Measurements from ENCODE around the gene PICK1. TPM values are rescaled to one million over a fixed set of nuclear protein-coding genes. Genes with fewer than 3 reads are reported as not detected.

The PICK1 gene
- total RNA-seq, 1 experiment from 2014 or later = 21.3 TPM

DNA sequence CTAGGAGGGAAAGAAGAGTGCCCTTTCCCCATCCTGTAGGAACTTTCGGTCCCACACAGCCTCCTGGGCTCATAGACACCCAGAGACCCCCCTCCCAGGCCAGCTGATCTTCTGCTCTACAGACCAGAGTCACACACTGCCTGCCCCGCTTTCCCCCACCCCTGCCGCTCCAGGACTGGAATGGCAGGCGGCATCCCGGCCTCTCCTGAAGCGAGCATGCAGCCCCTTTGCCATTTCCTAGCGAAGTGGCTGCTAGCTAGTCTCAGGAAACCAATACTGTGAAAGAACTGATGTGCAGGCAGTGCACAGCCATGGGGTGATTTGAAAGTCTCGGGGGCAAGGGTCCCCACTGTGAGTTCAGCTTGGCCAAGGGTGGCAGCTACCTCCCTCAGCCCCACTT lies 8.3 kb downstream of the PICK1 start:
- no peak for DNase-seq (ENCODE audit: low read depth, low spot score)
- no peak for ATAC-seq
- in situ Hi-C loops (cut with HindIII; ENCODE audit: low pct_unique_long_range_greater_than_20kb, low sequenced_read_pairs) (no loop called here), intact Hi-C loops (cut with micrococcal nuclease; ENCODE audit: unreplicated experiment) (no loop called here)
- no peaks in the 10 kb centered on the region for H3K27me3 ChIP-seq (ENCODE audit: control insufficient read depth, insufficient read depth, low read length)
- H3K36me3 ChIP-seq (ENCODE audit: control insufficient read depth, insufficient read depth, low read length) = no peaks in the 10 kb centered on the region
- no peak overlapping the region for H3K27ac ChIP-seq (ENCODE audit: low read length)
- no peak for TF ChIP-seq TCF7L2 (IDR thresholded peaks at IDR 0.05; ENCODE audit: low read depth, low read length)
- TF ChIP-seq, protein P1, sequence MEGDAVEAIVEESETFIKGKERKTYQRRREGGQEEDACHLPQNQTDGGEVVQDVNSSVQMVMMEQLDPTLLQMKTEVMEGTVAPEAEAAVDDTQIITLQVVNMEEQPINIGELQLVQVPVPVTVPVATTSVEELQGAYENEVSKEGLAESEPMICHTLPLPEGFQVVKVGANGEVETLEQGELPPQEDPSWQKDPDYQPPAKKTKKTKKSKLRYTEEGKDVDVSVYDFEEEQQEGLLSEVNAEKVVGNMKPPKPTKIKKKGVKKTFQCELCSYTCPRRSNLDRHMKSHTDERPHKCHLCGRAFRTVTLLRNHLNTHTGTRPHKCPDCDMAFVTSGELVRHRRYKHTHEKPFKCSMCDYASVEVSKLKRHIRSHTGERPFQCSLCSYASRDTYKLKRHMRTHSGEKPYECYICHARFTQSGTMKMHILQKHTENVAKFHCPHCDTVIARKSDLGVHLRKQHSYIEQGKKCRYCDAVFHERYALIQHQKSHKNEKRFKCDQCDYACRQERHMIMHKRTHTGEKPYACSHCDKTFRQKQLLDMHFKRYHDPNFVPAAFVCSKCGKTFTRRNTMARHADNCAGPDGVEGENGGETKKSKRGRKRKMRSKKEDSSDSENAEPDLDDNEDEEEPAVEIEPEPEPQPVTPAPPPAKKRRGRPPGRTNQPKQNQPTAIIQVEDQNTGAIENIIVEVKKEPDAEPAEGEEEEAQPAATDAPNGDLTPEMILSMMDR (IDR thresholded peaks at IDR 0.05) = no peak
- TF ChIP-seq SIN3A (IDR thresholded peaks at IDR 0.05; ENCODE audit: borderline replicate concordance, insufficient read depth, low read depth, low read length) = no peak
- no peak for TF ChIP-seq POLR2AphosphoS5 (IDR thresholded peaks at IDR 0.05; ENCODE audit: low read depth, low read length)
- TF ChIP-seq, protein P2, sequence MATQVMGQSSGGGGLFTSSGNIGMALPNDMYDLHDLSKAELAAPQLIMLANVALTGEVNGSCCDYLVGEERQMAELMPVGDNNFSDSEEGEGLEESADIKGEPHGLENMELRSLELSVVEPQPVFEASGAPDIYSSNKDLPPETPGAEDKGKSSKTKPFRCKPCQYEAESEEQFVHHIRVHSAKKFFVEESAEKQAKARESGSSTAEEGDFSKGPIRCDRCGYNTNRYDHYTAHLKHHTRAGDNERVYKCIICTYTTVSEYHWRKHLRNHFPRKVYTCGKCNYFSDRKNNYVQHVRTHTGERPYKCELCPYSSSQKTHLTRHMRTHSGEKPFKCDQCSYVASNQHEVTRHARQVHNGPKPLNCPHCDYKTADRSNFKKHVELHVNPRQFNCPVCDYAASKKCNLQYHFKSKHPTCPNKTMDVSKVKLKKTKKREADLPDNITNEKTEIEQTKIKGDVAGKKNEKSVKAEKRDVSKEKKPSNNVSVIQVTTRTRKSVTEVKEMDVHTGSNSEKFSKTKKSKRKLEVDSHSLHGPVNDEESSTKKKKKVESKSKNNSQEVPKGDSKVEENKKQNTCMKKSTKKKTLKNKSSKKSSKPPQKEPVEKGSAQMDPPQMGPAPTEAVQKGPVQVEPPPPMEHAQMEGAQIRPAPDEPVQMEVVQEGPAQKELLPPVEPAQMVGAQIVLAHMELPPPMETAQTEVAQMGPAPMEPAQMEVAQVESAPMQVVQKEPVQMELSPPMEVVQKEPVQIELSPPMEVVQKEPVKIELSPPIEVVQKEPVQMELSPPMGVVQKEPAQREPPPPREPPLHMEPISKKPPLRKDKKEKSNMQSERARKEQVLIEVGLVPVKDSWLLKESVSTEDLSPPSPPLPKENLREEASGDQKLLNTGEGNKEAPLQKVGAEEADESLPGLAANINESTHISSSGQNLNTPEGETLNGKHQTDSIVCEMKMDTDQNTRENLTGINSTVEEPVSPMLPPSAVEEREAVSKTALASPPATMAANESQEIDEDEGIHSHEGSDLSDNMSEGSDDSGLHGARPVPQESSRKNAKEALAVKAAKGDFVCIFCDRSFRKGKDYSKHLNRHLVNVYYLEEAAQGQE (IDR thresholded peaks at IDR 0.05; ENCODE audit: insufficient read depth in 1 of 2, low read depth in 2 of 2, low read length in 1 of 2) = no peak
- H3K4me1 ChIP-seq (ENCODE audit: control insufficient read depth, insufficient read depth, low read length) = no peaks in the 10 kb centered on the region
- ChIA-PET CTCF (no interaction called here), POLR2A (no interaction called here)
- BruUV-seq (replicated peaks) = no TSS peak
- no peaks in the 10 kb centered on the region for H3K9me3 ChIP-seq (ENCODE audit: control insufficient read depth, insufficient read depth, low read depth, low read length)
- no peak overlapping the region for H3K4me3 ChIP-seq (ENCODE audit: low read depth in 2 of 2, low read length in 2 of 2)

DNA sequence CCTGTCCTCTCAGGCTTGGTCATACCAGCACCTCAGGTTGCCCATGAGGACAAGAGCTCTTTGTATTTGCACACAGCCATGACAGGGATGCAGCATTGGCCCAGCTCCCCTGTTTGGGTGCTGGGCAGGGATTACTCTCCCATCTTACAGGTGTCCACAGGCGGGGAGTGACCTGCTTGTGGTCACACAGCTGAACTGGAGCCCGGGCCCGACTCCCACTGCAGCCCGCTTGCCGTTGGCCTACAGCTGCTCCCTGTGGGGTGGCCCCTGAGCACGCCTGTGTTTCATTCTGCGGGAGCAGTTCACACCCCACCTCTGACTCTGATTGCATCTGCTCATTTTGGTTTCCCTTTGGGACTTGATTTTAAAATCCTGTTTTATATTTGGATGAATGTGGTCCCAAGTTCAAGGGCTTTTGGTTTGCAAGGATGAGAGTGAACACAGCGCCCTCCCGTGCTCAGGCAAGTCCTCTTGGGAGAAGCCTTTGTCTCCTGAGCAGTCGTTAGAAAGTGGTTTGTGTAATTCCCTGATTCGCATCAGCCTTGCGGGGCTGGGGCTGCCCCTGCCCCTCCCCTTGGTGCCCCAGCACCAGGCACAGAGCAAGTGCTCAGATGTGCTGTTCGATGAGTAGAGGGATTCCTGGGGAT lies 9.3 kb downstream of the PICK1 start:
- Histone ChIP-seq H3K27me3 (ENCODE audit: control insufficient read depth, insufficient read depth, low read length) (no peaks in the 10 kb centered on the region), H3K4me3 (ENCODE audit: low read depth in 2 of 2, low read length in 2 of 2) (no peak overlapping the region), H3K9me3 (ENCODE audit: control insufficient read depth, insufficient read depth, low read depth, low read length) (no peaks in the 10 kb centered on the region), H3K27ac (ENCODE audit: low read length) (no peak overlapping the region), H3K36me3 (ENCODE audit: control insufficient read depth, insufficient read depth, low read length) (no peaks in the 10 kb centered on the region), H3K4me1 (ENCODE audit: control insufficient read depth, insufficient read depth, low read length) (no peaks in the 10 kb centered on the region)
- DNase-seq (ENCODE audit: low read depth, low spot score) (no peak), ATAC-seq (no peak)
- BruUV-seq (replicated peaks) = no TSS peak
- POLR2A ChIA-PET = no interaction called here
- in situ Hi-C loops (cut with HindIII; ENCODE audit: low pct_unique_long_range_greater_than_20kb, low sequenced_read_pairs) = no loop called here
- TF ChIP-seq, protein P1 (IDR thresholded peaks at IDR 0.05) = no peak
- TF ChIP-seq TCF7L2 (IDR thresholded peaks at IDR 0.05; ENCODE audit: low read depth, low read length) (no peak), POLR2AphosphoS5 (IDR thresholded peaks at IDR 0.05; ENCODE audit: low read depth, low read length) (no peak), SIN3A (IDR thresholded peaks at IDR 0.05; ENCODE audit: borderline replicate concordance, insufficient read depth, low read depth, low read length) (no peak)
- TF ChIP-seq, protein P2 (IDR thresholded peaks at IDR 0.05; ENCODE audit: insufficient read depth in 1 of 2, low read depth in 2 of 2, low read length in 1 of 2) = no peak
- CTCF ChIA-PET = no interaction called here
- intact Hi-C loops (cut with micrococcal nuclease; ENCODE audit: unreplicated experiment) = no loop called here
